Breast epithelium (tissue), 4 donors: ENCODE results near the gene TPD52L1. TPM values are rescaled to one million over a fixed set of nuclear protein-coding genes. Genes with fewer than 3 reads are reported as not detected.

ENCODE experiments used
- DNase-seq, 2 donors: peaks; one replicate each; pipeline ENCODE4 v3.0.0-alpha.2; 2019; ENCODE audit warnings: low spot score in 2 of 2
- H3K27ac ChIP-seq, 2 donors: fragments of 200-600 bp; sonication (generic) in 1 of 2; one replicate each; pipeline ENCODE4 v1.5.1; 2016 to 2019; ENCODE audit warnings: mild to moderate bottlenecking in 1 of 2
- H3K27me3 ChIP-seq, 2 donors: fragments of 200-600 bp; sonication (generic) in 1 of 2; one replicate each; pipeline versions ENCODE4 v1.5.1 to v1.6.0; 2017 to 2019; ENCODE audit warnings: control low read depth in 1 of 2, mild to moderate bottlenecking in 1 of 2
- H3K36me3 ChIP-seq: fragments of 200-600 bp; one replicate; pipeline ENCODE4 v1.5.1; 2019
- H3K4me1 ChIP-seq, 2 donors: fragments of 200-600 bp; sonication (generic); one replicate each; pipeline ENCODE4 v1.5.1; 2016 to 2019; ENCODE audit warnings: control low read depth in 1 of 2
- H3K4me3 ChIP-seq, 3 donors: fragments of 200-600 bp; sonication (generic); 1 replicate in 2 of 3; 2 replicates in 1 of 3; pipeline ENCODE4 v1.5.1; 2016 to 2019; ENCODE audit warnings: mild to moderate bottlenecking in 3 of 3, moderate library complexity in 2 of 3
- H3K9me3 ChIP-seq, 2 donors: fragments of 200-600 bp; sonication (generic) in 1 of 2; one replicate each; pipeline ENCODE4 v1.5.1; 2016 to 2019; ENCODE audit warnings: control low read depth in 1 of 2
- CTCF ChIP-seq, 3 donors: fragments of 450-650 bp; IDR thresholded peaks; one replicate each; pipeline ENCODE4 v1.5.1; 2016 to 2017; ENCODE audit warnings: antibody characterized with exemption in 3 of 3, mild to moderate bottlenecking in 3 of 3, moderate library complexity in 3 of 3
- POLR2A ChIP-seq: fragments of 450-650 bp; IDR thresholded peaks from one replicate; pipeline ENCODE4 v1.6.1; 2016; ENCODE audit warnings: antibody characterized with exemption, mild to moderate bottlenecking, moderate library complexity
- POLR2AphosphoS5 ChIP-seq, 3 donors: sonication (generic); formaldehyde crosslinking; IDR thresholded peaks; one replicate each; pipeline ENCODE4 v1.6.1; 2017; ENCODE audit warnings: antibody characterized with exemption in 3 of 3
- intact Hi-C: fragments of 100-400 bp; cut with DNase I; formaldehyde crosslinking; loops from one replicate; pipeline ENCODE4 v1.15.1; 2023; ENCODE audit warnings: low total_unique reads
- total RNA-seq, 3 donors: library from RNA; depleted of rRNA; stranded (reverse); fragments of >200 nt; gene quantifications; one replicate each; pipeline ENCODE4 v1.1.0, GENCODE V29; 2016

The TPD52L1 gene
- total RNA-seq, 3 donors from 2014 or later: 27.2 to 266 (median 81.3) TPM

DNA sequence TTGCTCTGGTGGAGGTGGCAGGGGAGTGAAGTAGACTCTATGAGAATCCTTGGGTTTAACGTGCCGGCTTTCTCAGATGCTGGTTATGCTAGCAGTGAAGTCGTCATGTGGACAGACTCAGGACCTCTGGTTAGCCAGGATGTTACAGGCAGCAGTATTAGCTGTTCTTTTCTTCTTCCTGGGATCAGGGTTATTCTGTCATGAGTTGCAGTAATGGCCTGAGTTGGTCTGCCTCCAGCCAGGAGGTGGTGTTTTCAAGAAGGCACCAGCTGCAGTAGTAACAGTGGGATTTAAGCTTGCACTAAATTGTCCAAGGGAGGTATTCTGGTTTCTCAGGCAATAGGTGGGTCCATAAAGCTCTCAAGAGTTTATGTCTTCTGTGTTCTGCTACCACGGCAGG is 91.5 kb downstream of the TPD52L1 start:
- no peaks in the 10 kb centered on the region for H3K36me3 ChIP-seq
- no peaks in the 10 kb centered on the region for H3K27me3 ChIP-seq
- no peak for DNase-seq
- intact Hi-C loops: no loop called here
- H3K4me1 ChIP-seq: no peaks in the 10 kb centered on the region
- TF ChIP-seq CTCF (IDR thresholded peaks at IDR 0.05) (no peak), POLR2AphosphoS5 (IDR thresholded peaks at IDR 0.05) (no peak), POLR2A (no peak)
- H3K27ac ChIP-seq: no peak overlapping the region
- no peak overlapping the region for H3K4me3 ChIP-seq
- H3K9me3 ChIP-seq: peaks cover 0 to 27% of the 10 kb centered on the region in 2 donors

DNA sequence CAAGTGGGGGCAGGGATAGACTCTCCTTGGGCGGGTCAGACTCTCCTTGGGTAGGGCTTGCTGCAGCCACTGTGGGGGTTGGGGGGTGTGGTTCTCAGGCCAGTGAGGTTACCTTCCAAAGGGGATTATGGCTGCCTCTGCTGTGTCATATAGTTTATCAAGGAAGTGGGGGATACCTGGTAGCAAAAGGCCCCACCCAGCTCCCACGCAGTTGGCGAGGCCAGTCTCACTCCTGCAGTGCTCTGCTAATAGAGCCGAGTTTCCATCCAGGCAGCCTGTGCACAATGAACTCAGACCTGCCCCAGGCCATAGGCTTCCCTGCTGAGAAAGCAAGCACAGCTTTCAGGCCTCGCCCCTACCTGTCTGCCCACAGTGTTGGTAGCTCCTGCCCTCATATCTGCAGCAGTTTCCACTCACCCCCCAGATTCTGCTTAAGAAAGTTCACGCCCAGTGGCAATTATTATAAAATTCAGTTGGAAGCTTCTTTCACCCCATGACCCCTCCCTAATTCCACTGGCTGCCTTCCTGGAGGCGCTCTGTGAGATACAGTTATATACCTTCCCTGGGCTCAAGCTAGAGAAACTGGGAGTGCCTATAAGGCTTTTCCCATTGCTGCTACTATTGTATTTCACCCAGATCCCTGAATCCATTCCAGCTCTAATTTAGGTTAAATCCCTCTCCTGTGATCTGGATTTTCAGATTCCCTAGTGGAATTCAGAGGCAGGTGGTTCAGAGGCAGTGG is 92.1 kb downstream of the TPD52L1 start:
- no peak overlapping the region for H3K4me3 ChIP-seq
- no peak overlapping the region for H3K27ac ChIP-seq
- H3K9me3 ChIP-seq: peaks cover 0 to 21% of the 10 kb centered on the region in 2 donors
- TF ChIP-seq POLR2AphosphoS5 (IDR thresholded peaks at IDR 0.05) (no peak), POLR2A (no peak), CTCF (IDR thresholded peaks at IDR 0.05) (no peak)
- DNase-seq: no peak
- no peaks in the 10 kb centered on the region for H3K36me3 ChIP-seq
- H3K27me3 ChIP-seq: no peaks in the 10 kb centered on the region
- intact Hi-C loops: no loop called here
- H3K4me1 ChIP-seq: no peaks in the 10 kb centered on the region

DNA sequence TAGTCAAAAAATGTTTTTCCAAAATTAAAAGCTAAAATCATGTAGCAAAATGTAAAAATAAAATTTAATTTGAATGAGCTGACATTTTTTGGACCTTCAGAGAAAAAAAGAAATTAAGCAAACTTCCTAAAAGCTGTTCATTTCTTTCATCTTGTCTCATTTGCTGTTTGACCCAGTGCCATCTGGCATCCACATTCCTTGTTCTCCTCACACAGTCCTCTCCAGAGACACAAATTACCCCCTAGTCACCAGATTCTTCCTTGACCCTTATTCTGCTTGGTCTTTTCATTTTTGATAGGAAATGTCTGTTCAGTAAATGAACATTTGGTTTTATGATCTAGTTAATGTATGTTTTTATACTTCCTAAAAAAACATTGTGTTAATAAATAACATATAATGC is 93.0 kb downstream of the TPD52L1 start:
- H3K36me3 ChIP-seq: no peaks in the 10 kb centered on the region
- no peaks in the 10 kb centered on the region for H3K27me3 ChIP-seq
- intact Hi-C loops: no loop called here
- no peak for DNase-seq
- TF ChIP-seq POLR2A (no peak), POLR2AphosphoS5 (IDR thresholded peaks at IDR 0.05) (no peak), CTCF (IDR thresholded peaks at IDR 0.05) (no peak)
- no peaks in the 10 kb centered on the region for H3K4me1 ChIP-seq
- no peak overlapping the region for H3K4me3 ChIP-seq
- peaks cover 0 to 15% of the 10 kb centered on the region in 2 donors for H3K9me3 ChIP-seq
- no peak overlapping the region for H3K27ac ChIP-seq

GRCh38 chr6:125248136-125248535 is 94.6 kb downstream of the TPD52L1 start:
- Histone ChIP-seq H3K27ac (no peak overlapping the region), H3K4me3 (no peak overlapping the region), H3K36me3 (no peaks in the 10 kb centered on the region), H3K9me3 (peaks cover 0 to 5% of the 10 kb centered on the region in 2 donors), H3K4me1 (no peaks in the 10 kb centered on the region), H3K27me3 (no peaks in the 10 kb centered on the region)
- intact Hi-C loops: no loop called here
- no peak for DNase-seq
- TF ChIP-seq POLR2A (no peak), CTCF (IDR thresholded peaks at IDR 0.05) (no peak), POLR2AphosphoS5 (IDR thresholded peaks at IDR 0.05) (no peak)

- no peaks in the 10 kb centered on the region for H3K36me3 ChIP-seq
- no peak overlapping the region for H3K27ac ChIP-seq
- H3K27me3 ChIP-seq: no peaks in the 10 kb centered on the region
- TF ChIP-seq POLR2A (no peak), CTCF (IDR thresholded peaks at IDR 0.05) (no peak), POLR2AphosphoS5 (IDR thresholded peaks at IDR 0.05) (no peak)
- no peaks in the 10 kb centered on the region for H3K4me1 ChIP-seq
- intact Hi-C loops: no loop called here
- no peak overlapping the region for H3K4me3 ChIP-seq
- H3K9me3 ChIP-seq: no peaks in the 10 kb centered on the region
- DNase-seq: no peak
Observed at GRCh38 chr6:125250511-125250910, 96.9 kb downstream of the TPD52L1 start.
